Measurements from ENCODE around the gene ST3GAL5. TPM values are rescaled to one million over a fixed set of nuclear protein-coding genes. Genes with fewer than 3 reads are reported as not detected.
A peak's percentile ranks its signal among the peaks of the same experiment; 100 is the strongest.

Gene ST3GAL5
- polyA plus RNA-seq, 3 donors from 2014 or later, result 15.0 to 20.9 (median 19.9) TPM

- no peak for DNase-seq
- Mint-ChIP-seq H3K27ac (peak overlapping the region in 1 of 6 donors; percentile 55), H3K4me3 (no peak overlapping the region), H3K9me3 (no peaks in the 10 kb centered on the region), H3K36me3 (no peaks in the 10 kb centered on the region), H3K27me3 (ENCODE audit: low read depth in 3 of 3) (peaks cover 2 to 10% (median 3%) of the 10 kb centered on the region in 3 donors), H3K4me1 (no peaks in the 10 kb centered on the region)
Measured at GRCh38 chr2:85810371-85811179, 78.2 kb downstream of the ST3GAL5 start.

- peaks cover 0 to 7% (median 2%) of the 10 kb centered on the region in 3 donors for H3K27me3 Mint-ChIP-seq (ENCODE audit: low read depth in 3 of 3)
- no peaks in the 10 kb centered on the region for H3K36me3 Mint-ChIP-seq
- H3K4me3 Mint-ChIP-seq, result no peak overlapping the region
- H3K4me1 Mint-ChIP-seq, result peaks cover 13 to 18% of the 10 kb centered on the region in 2 donors
- no peaks in the 10 kb centered on the region for H3K9me3 Mint-ChIP-seq
- no peak for DNase-seq
- no peak overlapping the region for H3K27ac Mint-ChIP-seq
Measured at GRCh38 chr2:85807756-85808155, 81.0 kb downstream of the ST3GAL5 start.

- Mint-ChIP-seq H3K27me3 (ENCODE audit: low read depth in 3 of 3) (peaks cover 0 to 7% (median under 1%) of the 10 kb centered on the region in 3 donors), H3K4me1 (peaks cover 13 to 18% of the 10 kb centered on the region in 2 donors), H3K36me3 (no peaks in the 10 kb centered on the region), H3K4me3 (no peak overlapping the region), H3K9me3 (no peaks in the 10 kb centered on the region), H3K27ac (no peak overlapping the region)
- no peak for DNase-seq
Measured at GRCh38 chr2:85806358-85807118, 82.3 kb downstream of the ST3GAL5 start.

- peak overlapping the region in 1 of 6 donors; percentile 69 for H3K27ac Mint-ChIP-seq
- DNase-seq, result peak; percentile 38 to 52 (median 43)
- no peaks in the 10 kb centered on the region for H3K9me3 Mint-ChIP-seq
- H3K4me1 Mint-ChIP-seq, result peaks cover 13 to 18% of the 10 kb centered on the region in 2 donors
- peaks cover 0 to 3% (median 2%) of the 10 kb centered on the region in 3 donors for H3K27me3 Mint-ChIP-seq (ENCODE audit: low read depth in 3 of 3)
- peak overlapping the region in 3 of 5 donors; percentile 21 to 38 (median 25) for H3K4me3 Mint-ChIP-seq
- H3K36me3 Mint-ChIP-seq, result no peaks in the 10 kb centered on the region
Measured at GRCh38 chr2:85804583-85804982, 84.2 kb downstream of the ST3GAL5 start.

GRCh38 chr2:85803704-85804425 is 84.9 kb downstream of the ST3GAL5 start:
- DNase-seq, result no peak
- H3K9me3 Mint-ChIP-seq, result no peaks in the 10 kb centered on the region
- no peak overlapping the region for H3K4me3 Mint-ChIP-seq
- H3K27ac Mint-ChIP-seq, result no peak overlapping the region
- H3K27me3 Mint-ChIP-seq (ENCODE audit: low read depth in 3 of 3), result peaks cover 0 to 3% (median 2%) of the 10 kb centered on the region in 3 donors
- no peaks in the 10 kb centered on the region for H3K36me3 Mint-ChIP-seq
- peaks cover 13 to 18% of the 10 kb centered on the region in 2 donors for H3K4me1 Mint-ChIP-seq

- Mint-ChIP-seq H3K4me1 (peaks cover 13 to 18% of the 10 kb centered on the region in 2 donors), H3K9me3 (no peaks in the 10 kb centered on the region), H3K27me3 (ENCODE audit: low read depth in 3 of 3) (peaks cover 0 to 6% (median 2%) of the 10 kb centered on the region in 3 donors), H3K4me3 (no peak overlapping the region), H3K36me3 (no peaks in the 10 kb centered on the region), H3K27ac (no peak overlapping the region)
- no peak for DNase-seq
Measured at GRCh38 chr2:85802354-85803103, 86.3 kb downstream of the ST3GAL5 start.

GRCh38 chr2:85801871-85802270 is 86.9 kb downstream of the ST3GAL5 start:
- H3K27ac Mint-ChIP-seq, result no peak overlapping the region
- DNase-seq, result no peak
- H3K27me3 Mint-ChIP-seq (ENCODE audit: low read depth in 3 of 3), result peaks cover 0 to 6% (median 2%) of the 10 kb centered on the region in 3 donors
- H3K9me3 Mint-ChIP-seq, result no peaks in the 10 kb centered on the region
- H3K4me3 Mint-ChIP-seq, result no peak overlapping the region
- H3K36me3 Mint-ChIP-seq, result no peaks in the 10 kb centered on the region
- H3K4me1 Mint-ChIP-seq, result peaks cover 13 to 18% of the 10 kb centered on the region in 2 donors

GRCh38 chr2:85800586-85800985 is 88.2 kb downstream of the ST3GAL5 start:
- Mint-ChIP-seq H3K27ac (no peak overlapping the region), H3K4me3 (no peak overlapping the region), H3K4me1 (peaks cover 13 to 18% of the 10 kb centered on the region in 2 donors), H3K9me3 (no peaks in the 10 kb centered on the region), H3K36me3 (no peaks in the 10 kb centered on the region), H3K27me3 (ENCODE audit: low read depth in 3 of 3) (peaks cover 0 to 4% (median 2%) of the 10 kb centered on the region in 3 donors)
- no peak for DNase-seq

GRCh38 chr2:85799215-85799956 is 89.4 kb downstream of the ST3GAL5 start:
- no peaks in the 10 kb centered on the region for H3K36me3 Mint-ChIP-seq
- no peak overlapping the region for H3K4me3 Mint-ChIP-seq
- peaks cover 0 to 3% (median 2%) of the 10 kb centered on the region in 3 donors for H3K27me3 Mint-ChIP-seq (ENCODE audit: low read depth in 3 of 3)
- DNase-seq, result no peak
- no peak overlapping the region for H3K27ac Mint-ChIP-seq
- peaks cover 8 to 10% of the 10 kb centered on the region in 2 donors for H3K4me1 Mint-ChIP-seq
- H3K9me3 Mint-ChIP-seq, result no peaks in the 10 kb centered on the region

- Mint-ChIP-seq H3K36me3 (no peaks in the 10 kb centered on the region), H3K4me1 (no peaks in the 10 kb centered on the region), H3K4me3 (no peak overlapping the region), H3K9me3 (no peaks in the 10 kb centered on the region), H3K27me3 (ENCODE audit: low read depth in 3 of 3) (peaks cover 0 to 3% (median 2%) of the 10 kb centered on the region in 3 donors), H3K27ac (no peak overlapping the region)
- DNase-seq, result no peak
Measured at GRCh38 chr2:85797921-85798320, 90.9 kb downstream of the ST3GAL5 start.

- Mint-ChIP-seq H3K4me1 (no peaks in the 10 kb centered on the region), H3K27ac (no peak overlapping the region), H3K4me3 (no peak overlapping the region), H3K9me3 (no peaks in the 10 kb centered on the region), H3K27me3 (ENCODE audit: low read depth in 3 of 3) (peaks cover 2 to 4% (median 3%) of the 10 kb centered on the region in 3 donors), H3K36me3 (no peaks in the 10 kb centered on the region)
- DNase-seq, result no peak
Measured at GRCh38 chr2:85797263-85797660, 91.5 kb downstream of the ST3GAL5 start.

- no peaks in the 10 kb centered on the region for H3K9me3 Mint-ChIP-seq
- no peak overlapping the region for H3K4me3 Mint-ChIP-seq
- H3K36me3 Mint-ChIP-seq, result no peaks in the 10 kb centered on the region
- H3K4me1 Mint-ChIP-seq, result no peaks in the 10 kb centered on the region
- no peak for DNase-seq
- H3K27me3 Mint-ChIP-seq (ENCODE audit: low read depth in 3 of 3), result peaks cover 2 to 6% (median 3%) of the 10 kb centered on the region in 3 donors
- no peak overlapping the region for H3K27ac Mint-ChIP-seq
Measured at GRCh38 chr2:85796341-85797262, 92.2 kb downstream of the ST3GAL5 start.
